Astrocyte (in vitro differentiated cells and primary cell): Measurements from ENCODE around the gene TMEM89. TPM values are rescaled to one million over a fixed set of nuclear protein-coding genes. Genes with fewer than 3 reads are reported as not detected.

Source experiments
- DNase-seq: peaks from one replicate; pipeline ENCODE4 v3.0.0-alpha.2; 2010; ENCODE audit warnings: low read depth
- FAIRE-seq: peaks from 2 replicates; lab custom pipeline; 2011; peaks lifted over from hg19 to GRCh38; lab: Jason Lieb, UNC
- H2AFZ ChIP-seq: 2 replicates; pipeline ENCODE4 v1.6.0; 2012; ENCODE audit warnings: low read depth, low read length, inconsistent platforms
- H3K27ac ChIP-seq: 2 replicates; pipeline ENCODE4 v1.5.1; 2011; ENCODE audit warnings: low read depth, low read length, inconsistent platforms
- H3K27me3 ChIP-seq: 2 replicates; pipeline ENCODE4 v1.6.0; 2011; ENCODE audit warnings: low read length, inconsistent platforms; ENCODE audit not compliant: insufficient read depth
- H3K36me3 ChIP-seq: 2 replicates; pipeline ENCODE4 v1.5.1; 2011; ENCODE audit warnings: low read length, inconsistent platforms; ENCODE audit not compliant: insufficient read depth
- H3K4me1 ChIP-seq: 2 replicates; pipeline ENCODE4 v1.5.1; 2011; ENCODE audit warnings: low read length, inconsistent platforms; ENCODE audit not compliant: insufficient read depth
- H3K4me2 ChIP-seq: 2 replicates; pipeline ENCODE4 v1.6.0; 2012; ENCODE audit warnings: low read length, inconsistent platforms
- H3K4me3 ChIP-seq: 2 replicates; pipeline ENCODE4 v1.5.1; 2011; ENCODE audit warnings: low read depth, mild to moderate bottlenecking, low read length, inconsistent platforms; ENCODE audit not compliant: insufficient read depth
- H3K79me2 ChIP-seq: 2 replicates; pipeline ENCODE4 v1.6.0; 2012; ENCODE audit warnings: mild to moderate bottlenecking, low read length, inconsistent platforms; ENCODE audit not compliant: insufficient read depth
- H3K9ac ChIP-seq: 2 replicates; pipeline ENCODE4 v1.6.0; 2012; ENCODE audit warnings: mild to moderate bottlenecking, low read length, inconsistent platforms
- H3K9me3 ChIP-seq: 2 replicates; pipeline ENCODE4 v1.5.1; 2012; ENCODE audit warnings: low read depth, mild to moderate bottlenecking, low read length, inconsistent platforms; ENCODE audit not compliant: insufficient read depth
- H4K20me1 ChIP-seq: 2 replicates; pipeline ENCODE4 v1.6.0; 2012; ENCODE audit warnings: low read length, inconsistent platforms; ENCODE audit not compliant: insufficient read depth
- H3K27ac Mint-ChIP-seq: one replicate; pipeline ENCODE4 v1.8.0; 2021; ENCODE audit warnings: mild to moderate bottlenecking, mixed read lengths; ENCODE audit not compliant: unreplicated experiment
- H3K27me3 Mint-ChIP-seq: one replicate; pipeline ENCODE4 v1.8.0; 2021; ENCODE audit warnings: low read depth, mixed read lengths; ENCODE audit not compliant: unreplicated experiment
- H3K36me3 Mint-ChIP-seq: one replicate; pipeline ENCODE4 v1.8.0; 2021; ENCODE audit warnings: low read depth, mixed read lengths; ENCODE audit not compliant: unreplicated experiment
- H3K4me1 Mint-ChIP-seq: one replicate; pipeline ENCODE4 v1.8.0; 2021; ENCODE audit warnings: low read depth, mixed read lengths; ENCODE audit not compliant: unreplicated experiment
- H3K4me3 Mint-ChIP-seq: one replicate; pipeline ENCODE4 v1.8.0; 2021; ENCODE audit warnings: mild to moderate bottlenecking, moderate library complexity, mixed read lengths; ENCODE audit not compliant: unreplicated experiment
- H3K9me3 Mint-ChIP-seq: one replicate; pipeline ENCODE4 v1.8.0; 2021; ENCODE audit warnings: mild to moderate bottlenecking, mixed read lengths; ENCODE audit not compliant: unreplicated experiment
- CTCF ChIP-seq: IDR thresholded peaks from 2 replicates; pipeline ENCODE4 v1.5.1; 2011; ENCODE audit warnings: low read depth, mild to moderate bottlenecking, inconsistent platforms, low read length, moderate library complexity; ENCODE audit not compliant: insufficient read depth
- EZH2 ChIP-seq: IDR thresholded peaks from 2 replicates; pipeline ENCODE4 v1.6.1; 2012; ENCODE audit warnings: mild to moderate bottlenecking, low read length, inconsistent platforms; ENCODE audit not compliant: insufficient read depth
- total RNA-seq: library from RNA; stranded (reverse); gene quantifications from 2 replicates; pipeline ENCODE4 v1.2.1, GENCODE V29; 2021

The TMEM89 gene
- total RNA-seq, 1 donor from 2014 or later = 0.36 TPM

DNA sequence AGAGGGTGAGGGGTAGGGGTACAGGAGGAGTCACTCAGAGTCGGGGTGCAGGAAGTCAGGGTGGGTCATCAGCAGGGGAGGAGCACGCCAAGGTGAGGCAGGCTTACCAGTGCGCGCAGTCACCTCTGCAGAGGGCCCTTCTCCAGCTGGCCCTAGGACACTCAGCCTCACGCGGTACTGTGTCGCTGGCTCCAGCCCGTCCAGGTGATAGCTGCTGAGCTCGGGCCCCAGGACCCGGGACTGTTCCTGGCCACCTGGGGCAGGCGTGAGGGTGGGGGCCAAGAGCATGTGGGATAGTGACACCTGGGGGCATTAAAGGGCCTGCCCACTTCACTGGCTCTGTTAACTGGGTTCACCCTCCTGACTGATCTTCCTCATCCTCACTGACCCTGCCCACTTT, 33.9 kb downstream of the TMEM89 start:
- Histone ChIP-seq H4K20me1 (peaks cover 74% of the 10 kb centered on the region), H3K9ac (no peak overlapping the region), H2AFZ (no peak overlapping the region), H3K4me1 (peaks cover 2% of the 10 kb centered on the region), H3K4me2 (no peak overlapping the region), H3K27ac (no peak overlapping the region), H3K79me2 (peaks cover 30% of the 10 kb centered on the region), H3K27me3 (no peaks in the 10 kb centered on the region), H3K4me3 (no peak overlapping the region), H3K36me3 (peaks cover 10% of the 10 kb centered on the region), H3K9me3 (no peaks in the 10 kb centered on the region)
- H3K36me3 Mint-ChIP-seq = peaks cover 38% of the 10 kb centered on the region
- peaks cover under 1% of the 10 kb centered on the region for H3K9me3 Mint-ChIP-seq
- H3K27ac Mint-ChIP-seq = no peak overlapping the region
- peaks cover 15% of the 10 kb centered on the region for H3K27me3 Mint-ChIP-seq
- DNase-seq (no peak), FAIRE-seq (no peak)
- no peak overlapping the region for H3K4me3 Mint-ChIP-seq
- TF ChIP-seq EZH2 (no peak), CTCF (no peak)
- H3K4me1 Mint-ChIP-seq = no peaks in the 10 kb centered on the region

DNA sequence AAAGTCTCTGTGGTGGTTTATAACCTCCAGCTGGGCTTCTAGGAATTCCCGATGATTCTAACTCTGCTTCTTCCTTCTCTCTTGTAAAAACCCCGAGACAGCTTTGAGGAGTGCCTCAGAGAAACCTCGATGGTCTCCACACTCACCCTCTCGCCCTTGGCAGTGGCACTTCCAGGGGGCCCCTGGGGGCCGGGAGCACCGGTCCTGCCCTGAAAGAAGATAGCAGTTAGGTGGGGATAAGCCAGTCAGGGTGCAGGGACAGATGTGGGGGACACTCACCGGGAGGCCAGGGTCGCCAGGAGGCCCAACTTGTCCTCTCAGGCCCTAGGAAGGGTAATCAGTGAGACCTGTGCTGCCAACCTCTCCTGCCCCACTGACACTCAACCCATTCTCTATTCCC, 36.2 kb downstream of the TMEM89 start:
- H3K36me3 ChIP-seq = peaks cover 18% of the 10 kb centered on the region
- Mint-ChIP-seq H3K27me3 (peaks cover 15% of the 10 kb centered on the region), H3K36me3 (peaks cover 44% of the 10 kb centered on the region), H3K4me3 (no peak overlapping the region), H3K4me1 (no peaks in the 10 kb centered on the region), H3K9me3 (no peaks in the 10 kb centered on the region), H3K27ac (no peak overlapping the region)
- H3K9me3 ChIP-seq = no peaks in the 10 kb centered on the region
- H3K4me1 ChIP-seq = no peaks in the 10 kb centered on the region
- no peak overlapping the region for H3K4me3 ChIP-seq
- no peaks in the 10 kb centered on the region for H3K27me3 ChIP-seq
- H3K9ac ChIP-seq = no peak overlapping the region
- no peak overlapping the region for H3K27ac ChIP-seq
- TF ChIP-seq CTCF (no peak), EZH2 (no peak)
- no peak overlapping the region for H3K4me2 ChIP-seq
- no peak overlapping the region for H2AFZ ChIP-seq
- H3K79me2 ChIP-seq = peaks cover 10% of the 10 kb centered on the region
- FAIRE-seq (no peak), DNase-seq (no peak)
- H4K20me1 ChIP-seq = peaks cover 61% of the 10 kb centered on the region

GRCh38 chr3:48584836-48585235, 36.7 kb downstream of the TMEM89 start:
- Histone ChIP-seq H3K27ac (no peak overlapping the region), H2AFZ (no peak overlapping the region), H3K79me2 (peaks cover 9% of the 10 kb centered on the region), H3K4me3 (no peak overlapping the region), H3K4me2 (no peak overlapping the region), H3K9me3 (no peaks in the 10 kb centered on the region), H3K27me3 (no peaks in the 10 kb centered on the region), H4K20me1 (peaks cover 59% of the 10 kb centered on the region), H3K36me3 (peaks cover 21% of the 10 kb centered on the region), H3K4me1 (no peaks in the 10 kb centered on the region), H3K9ac (no peak overlapping the region)
- DNase-seq = no peak
- Mint-ChIP-seq H3K4me3 (no peak overlapping the region), H3K27me3 (peaks cover 14% of the 10 kb centered on the region), H3K4me1 (no peaks in the 10 kb centered on the region), H3K36me3 (peaks cover 45% of the 10 kb centered on the region), H3K27ac (no peak overlapping the region), H3K9me3 (no peaks in the 10 kb centered on the region)
- no peak for TF ChIP-seq EZH2
- no peak for TF ChIP-seq CTCF
- FAIRE-seq = no peak
